Neural progenitor cell (in vitro differentiated cells): ENCODE results near the gene SH3BGRL3. TPM values are rescaled to one million over a fixed set of nuclear protein-coding genes. Genes with fewer than 3 reads are reported as not detected.
"Not testable (repeated sequence)": the region's sequence is repeated elsewhere in the genome, so short reads cannot be mapped to it uniquely, and the experiment has no call there.

Experiments used
- DNase-seq: peaks from one replicate; pipeline ENCODE4 v3.0.0-alpha.2; 2016; ENCODE audit warnings: low spot score
- H2AFZ ChIP-seq: fragments of 200-600 bp; sonication (generic); replicated peaks from 2 replicates; pipeline ENCODE4 v1.6.1; 2016; ENCODE audit warnings: antibody characterized with exemption
- H3F3A ChIP-seq: fragments of 200-600 bp; sonication (generic); 2 replicates; pipeline ENCODE4 v1.6.1; 2016; ENCODE audit warnings: antibody characterized with exemption, low read depth
- H3K27ac ChIP-seq: fragments of 200-600 bp; sonication (generic); 2 replicates; pipeline ENCODE4 v1.5.1; 2016; ENCODE audit warnings: mild to moderate bottlenecking
- H3K27me3 ChIP-seq: fragments of 200-600 bp; sonication (generic); 2 replicates; pipeline ENCODE4 v1.6.1; 2016; ENCODE audit warnings: mild to moderate bottlenecking, moderate library complexity
- H3K36me3 ChIP-seq: fragments of 200-600 bp; sonication (generic); 2 replicates; pipeline ENCODE4 v1.5.1; 2016
- H3K4me1 ChIP-seq: fragments of 200-600 bp; sonication (generic); 2 replicates; pipeline ENCODE4 v1.6.1; 2016; ENCODE audit warnings: mixed run types
- H3K4me2 ChIP-seq: fragments of 200-600 bp; sonication (generic); 2 replicates; pipeline ENCODE4 v1.6.1; 2016
- H3K4me3 ChIP-seq: fragments of 200-600 bp; sonication (generic); 2 replicates; pipeline ENCODE4 v1.5.1; 2016
- H3K79me2 ChIP-seq: fragments of 200-600 bp; sonication (generic); 2 replicates; pipeline ENCODE4 v1.6.1; 2016; ENCODE audit warnings: low read depth
- H3K9ac ChIP-seq: fragments of 200-600 bp; sonication (generic); 2 replicates; pipeline ENCODE4 v1.6.1; 2016
- H3K9me3 ChIP-seq: fragments of 200-600 bp; sonication (generic); 2 replicates; pipeline ENCODE4 v1.5.1; 2016; ENCODE audit warnings: low read depth
- H4K20me1 ChIP-seq: fragments of 200-600 bp; sonication (generic); 2 replicates; pipeline ENCODE4 v1.6.1; 2016; ENCODE audit warnings: low read depth
- H3K27ac Mint-ChIP-seq: 3 replicates; pipeline ENCODE4 v1.8.0; 2021; ENCODE audit warnings: mixed read lengths
- H3K27me3 Mint-ChIP-seq: 2 replicates; pipeline ENCODE4 v1.8.0; 2022; ENCODE audit warnings: low read depth, mild to moderate bottlenecking, inconsistent platforms, moderate library complexity, mixed read lengths; ENCODE audit not compliant: insufficient read depth
- H3K36me3 Mint-ChIP-seq: 3 replicates; pipeline ENCODE4 v1.8.0; 2021; ENCODE audit warnings: mixed read lengths
- H3K4me1 Mint-ChIP-seq: 3 replicates; pipeline ENCODE4 v1.8.0; 2021; ENCODE audit warnings: mixed read lengths
- H3K4me3 Mint-ChIP-seq: 3 replicates; pipeline ENCODE4 v1.8.0; 2021; ENCODE audit warnings: mild to moderate bottlenecking, moderate library complexity, mixed read lengths
- H3K9me3 Mint-ChIP-seq: 3 replicates; pipeline ENCODE4 v1.8.0; 2020; ENCODE audit warnings: mixed read lengths
- CTCF ChIP-seq: fragments of 200-600 bp; sonication (generic); IDR thresholded peaks from 2 replicates; pipeline ENCODE4 v1.5.1; 2017; ENCODE audit warnings: antibody characterized with exemption, mild to moderate bottlenecking
- EZH2 ChIP-seq: fragments of 200-600 bp; sonication (generic); IDR thresholded peaks from 2 replicates; pipeline ENCODE4 v1.6.1; 2017; ENCODE audit warnings: antibody characterized with exemption, mild to moderate bottlenecking, moderate library complexity
- EZH2phosphoT487 ChIP-seq: fragments of 200-600 bp; sonication (generic); IDR thresholded peaks from 2 replicates; pipeline ENCODE4 v1.6.1; 2017; ENCODE audit warnings: antibody characterized with exemption
- total RNA-seq: library from RNA; depleted of rRNA; stranded (reverse); fragments of >200 nt; gene quantifications from 2 replicates; pipeline ENCODE4 v1.2.3, GENCODE V29; 2015; ENCODE audit warnings: low replicate concordance

SH3BGRL3 gene
- total RNA-seq, 1 donor from 2014 or later = 15.6 TPM

DNA sequence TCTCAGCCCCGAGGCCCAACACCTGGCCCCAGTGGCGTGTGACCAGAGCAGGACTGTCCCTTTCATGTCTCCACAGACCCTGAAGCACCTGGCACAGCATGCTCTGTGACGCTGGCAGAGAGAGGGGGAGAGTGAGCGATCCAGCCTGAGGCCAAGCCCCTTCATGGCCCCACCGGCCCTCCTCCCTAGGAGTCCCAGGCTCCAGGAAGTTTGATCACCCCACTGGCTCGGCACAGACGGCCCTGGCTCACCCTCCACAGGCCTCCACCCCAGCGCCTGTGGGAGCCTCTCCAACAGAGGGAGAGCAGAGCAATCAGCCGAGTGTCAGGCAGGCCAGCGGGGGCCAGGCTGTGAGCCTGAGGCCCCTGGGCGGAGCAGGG lies 11.0 kb downstream of the SH3BGRL3 start:
- Histone ChIP-seq H3K4me3 (no peak overlapping the region), H3K4me1 (peaks cover 22% of the 10 kb centered on the region), H3F3A (no peaks in the 10 kb centered on the region), H3K9ac (peak overlapping the region; percentile 62), H3K36me3 (no peaks in the 10 kb centered on the region), H2AFZ (no peak overlapping the region), H3K9me3 (no peaks in the 10 kb centered on the region), H3K27ac (peak overlapping the region; percentile 29), H3K79me2 (no peaks in the 10 kb centered on the region), H3K27me3 (no peaks in the 10 kb centered on the region), H4K20me1 (no peaks in the 10 kb centered on the region), H3K4me2 (peak overlapping the region; percentile 38)
- peaks cover 51% of the 10 kb centered on the region for H3K4me1 Mint-ChIP-seq
- TF ChIP-seq CTCF (no peak), EZH2phosphoT487 (no peak), EZH2 (no peak)
- no peaks in the 10 kb centered on the region for H3K9me3 Mint-ChIP-seq
- H3K27me3 Mint-ChIP-seq = peaks cover 10% of the 10 kb centered on the region
- no peak for DNase-seq
- H3K27ac Mint-ChIP-seq = peak overlapping the region; percentile 91
- H3K4me3 Mint-ChIP-seq = peak overlapping the region; percentile 33
- peaks cover 5% of the 10 kb centered on the region for H3K36me3 Mint-ChIP-seq

DNA sequence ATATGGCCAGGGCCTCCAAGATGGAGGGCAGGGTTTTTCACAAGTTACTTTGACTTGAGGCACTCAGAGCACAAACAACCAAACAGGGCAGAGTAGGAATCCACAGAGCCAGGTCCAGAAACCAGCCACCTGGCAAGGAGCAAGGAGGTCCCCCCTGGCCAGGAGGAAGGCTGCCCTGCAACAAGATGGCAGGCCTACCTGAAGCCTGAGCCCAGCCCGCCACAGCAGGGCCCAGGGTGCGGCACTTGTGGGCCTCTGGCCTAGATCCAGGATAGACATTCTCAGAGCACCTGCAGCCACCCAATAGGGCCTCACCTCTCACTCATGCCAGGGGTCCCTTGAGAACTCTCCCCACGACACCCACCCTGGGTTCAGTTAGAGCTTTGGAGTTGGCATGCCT lies 11.5 kb downstream of the SH3BGRL3 start:
- peaks cover 55% of the 10 kb centered on the region for H3K4me1 Mint-ChIP-seq

GRCh38 chr1:26291939-26292338 lies 12.1 kb downstream of the SH3BGRL3 start:
- peaks cover 9% of the 10 kb centered on the region for H3K36me3 Mint-ChIP-seq
- Histone ChIP-seq H3K4me1 (peaks cover 22% of the 10 kb centered on the region), H3K27me3 (no peaks in the 10 kb centered on the region), H3F3A (no peaks in the 10 kb centered on the region), H3K9ac (no peak overlapping the region), H2AFZ (no peak overlapping the region), H3K4me3 (no peak overlapping the region), H3K27ac (no peak overlapping the region), H4K20me1 (no peaks in the 10 kb centered on the region), H3K79me2 (no peaks in the 10 kb centered on the region), H3K36me3 (no peaks in the 10 kb centered on the region), H3K9me3 (no peaks in the 10 kb centered on the region), H3K4me2 (no peak overlapping the region)
- H3K27ac Mint-ChIP-seq = peak overlapping the region; percentile 94
- no peak for DNase-seq
- H3K4me1 Mint-ChIP-seq = peaks cover 52% of the 10 kb centered on the region
- TF ChIP-seq EZH2 (no peak), CTCF (no peak), EZH2phosphoT487 (no peak)
- H3K4me3 Mint-ChIP-seq = no peak overlapping the region
- H3K27me3 Mint-ChIP-seq = peaks cover 12% of the 10 kb centered on the region
- no peaks in the 10 kb centered on the region for H3K9me3 Mint-ChIP-seq

More for the DNA sequence above, 11.5 kb downstream of the SH3BGRL3 start:
- no peaks in the 10 kb centered on the region for H3K9me3 Mint-ChIP-seq
- H3K36me3 Mint-ChIP-seq = peaks cover 9% of the 10 kb centered on the region
- H3K4me3 ChIP-seq = no peak overlapping the region
- H3K27me3 ChIP-seq = no peaks in the 10 kb centered on the region
- no peak overlapping the region for H3K27ac ChIP-seq
- H3K4me1 ChIP-seq = peaks cover 22% of the 10 kb centered on the region
- H3K27me3 Mint-ChIP-seq = peaks cover 12% of the 10 kb centered on the region
- DNase-seq = no peak
- no peaks in the 10 kb centered on the region for H3K36me3 ChIP-seq
- TF ChIP-seq EZH2 = no peak
- TF ChIP-seq CTCF = no peak
- TF ChIP-seq EZH2phosphoT487 = no peak
- H2AFZ ChIP-seq = no peak overlapping the region
- H3K9me3 ChIP-seq = no peaks in the 10 kb centered on the region
- H3K4me3 Mint-ChIP-seq = no peak overlapping the region
- no peaks in the 10 kb centered on the region for H3K79me2 ChIP-seq
- no peak overlapping the region for H3K4me2 ChIP-seq
- H3K27ac Mint-ChIP-seq = peak overlapping the region; percentile 94
- no peaks in the 10 kb centered on the region for H4K20me1 ChIP-seq
- no peaks in the 10 kb centered on the region for H3F3A ChIP-seq
- H3K9ac ChIP-seq = peak overlapping the region; percentile 62

GRCh38 chr1:26292735-26293134 lies 12.8 kb downstream of the SH3BGRL3 start:
- H3K4me2 ChIP-seq, H3K9ac ChIP-seq, H3K27ac ChIP-seq, H3K27ac Mint-ChIP-seq, H3K79me2 ChIP-seq, H3K36me3 Mint-ChIP-seq, H3K9me3 Mint-ChIP-seq, H3K36me3 ChIP-seq, H4K20me1 ChIP-seq, H3K27me3 ChIP-seq, H3F3A ChIP-seq, H3K4me3 ChIP-seq, H3K9me3 ChIP-seq, DNase-seq, H2AFZ ChIP-seq, H3K4me3 Mint-ChIP-seq: not testable (repeated sequence)
- H3K27me3 Mint-ChIP-seq = peaks cover 12% of the 10 kb centered on the region
- peaks cover 45% of the 10 kb centered on the region for H3K4me1 Mint-ChIP-seq
- H3K4me1 ChIP-seq = peaks cover 22% of the 10 kb centered on the region
